ENCODE results near the gene HNRNPH1.

DNA sequence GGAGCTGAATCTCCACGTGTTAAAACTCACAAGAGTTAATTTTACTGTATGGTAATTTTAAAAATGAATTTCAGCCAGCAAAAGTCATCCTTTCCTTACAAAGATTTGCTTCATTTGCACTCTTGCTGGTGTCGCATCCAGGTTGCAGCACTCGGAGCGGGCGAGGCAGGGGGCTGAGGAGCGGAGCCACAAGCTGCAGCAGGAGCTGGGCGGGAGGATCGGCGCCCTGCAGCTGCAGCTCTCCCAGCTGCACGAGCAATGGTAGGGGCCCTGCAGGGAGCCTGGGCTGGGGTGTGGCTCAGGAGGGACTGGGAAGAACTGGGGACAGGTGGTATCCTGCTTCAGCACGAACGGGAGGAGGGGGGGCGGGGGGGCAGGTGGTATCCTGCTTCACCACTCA is 27.1 kb downstream of the HNRNPH1 start:
- TF ChIP-seq FOSL1 (IDR thresholded peaks at IDR 0.05; ENCODE audit: insufficient read depth, low read depth, low read length) (no peak), POLR2A (IDR thresholded peaks at IDR 0.05; ENCODE audit: control extremely low read depth in 1 of 2, low read depth in 2 of 2, low read length in 2 of 2) (no peak), ASH2L (IDR thresholded peaks at IDR 0.05; ENCODE audit: low read length) (no peak), EGR1 (IDR thresholded peaks at IDR 0.05; ENCODE audit: borderline replicate concordance, low read depth, low read length) (no peak), EZH2 (IDR thresholded peaks at IDR 0.05; ENCODE audit: low read depth, low read length, severe bottlenecking) (no peak), SAP30 (IDR thresholded peaks at IDR 0.05; ENCODE audit: insufficient read depth, insufficient replicate concordance, low read length) (no peak), YY1 (IDR thresholded peaks at IDR 0.05; ENCODE audit: low read depth, low read length) (no peak)
- TF ChIP-seq, protein P1, sequence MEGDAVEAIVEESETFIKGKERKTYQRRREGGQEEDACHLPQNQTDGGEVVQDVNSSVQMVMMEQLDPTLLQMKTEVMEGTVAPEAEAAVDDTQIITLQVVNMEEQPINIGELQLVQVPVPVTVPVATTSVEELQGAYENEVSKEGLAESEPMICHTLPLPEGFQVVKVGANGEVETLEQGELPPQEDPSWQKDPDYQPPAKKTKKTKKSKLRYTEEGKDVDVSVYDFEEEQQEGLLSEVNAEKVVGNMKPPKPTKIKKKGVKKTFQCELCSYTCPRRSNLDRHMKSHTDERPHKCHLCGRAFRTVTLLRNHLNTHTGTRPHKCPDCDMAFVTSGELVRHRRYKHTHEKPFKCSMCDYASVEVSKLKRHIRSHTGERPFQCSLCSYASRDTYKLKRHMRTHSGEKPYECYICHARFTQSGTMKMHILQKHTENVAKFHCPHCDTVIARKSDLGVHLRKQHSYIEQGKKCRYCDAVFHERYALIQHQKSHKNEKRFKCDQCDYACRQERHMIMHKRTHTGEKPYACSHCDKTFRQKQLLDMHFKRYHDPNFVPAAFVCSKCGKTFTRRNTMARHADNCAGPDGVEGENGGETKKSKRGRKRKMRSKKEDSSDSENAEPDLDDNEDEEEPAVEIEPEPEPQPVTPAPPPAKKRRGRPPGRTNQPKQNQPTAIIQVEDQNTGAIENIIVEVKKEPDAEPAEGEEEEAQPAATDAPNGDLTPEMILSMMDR (IDR thresholded peaks at IDR 0.05; ENCODE audit: control extremely low read depth in 1 of 3, insufficient read depth in 1 of 3, low read depth in 1 of 3, low read length in 3 of 3): no peak
- TF ChIP-seq, protein P2, sequence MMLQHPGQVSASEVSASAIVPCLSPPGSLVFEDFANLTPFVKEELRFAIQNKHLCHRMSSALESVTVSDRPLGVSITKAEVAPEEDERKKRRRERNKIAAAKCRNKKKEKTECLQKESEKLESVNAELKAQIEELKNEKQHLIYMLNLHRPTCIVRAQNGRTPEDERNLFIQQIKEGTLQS (IDR thresholded peaks at IDR 0.05; ENCODE audit: insufficient read depth, low read depth, low read length): no peak

Measured in H1 (cell line).